Activated CD8-positive, alpha-beta T cell treated with anti-CD3 and anti-CD28 coated beads for 36 hours (primary cell): Measurements from ENCODE around the gene LRP6. TPM values are rescaled to one million over a fixed set of nuclear protein-coding genes. Genes with fewer than 3 reads are reported as not detected.
"Not testable (repeated sequence)": the region's sequence is repeated elsewhere in the genome, so short reads cannot be mapped to it uniquely, and the experiment has no call there.

Source experiments
- ATAC-seq: fragments of 200-7000 bp; cut with Tn5 transposase; one replicate; pipeline ENCODE4 v1.10.0; 2021; ENCODE audit warnings: mild to moderate bottlenecking, moderate library complexity
- CTCF ChIA-PET: fragments of 350-600 bp; sonication (Branson Sonifier 250); formaldehyde crosslinking; loops from one replicate; lab custom pipeline; 2021; ENCODE audit warnings: antibody characterized with exemption; lab: Charles Lee
- POLR2A ChIA-PET: fragments of 350-600 bp; sonication (Branson Sonifier 250); formaldehyde crosslinking; loops from one replicate; lab custom pipeline; 2021; ENCODE audit warnings: antibody characterized with exemption; lab: Charles Lee
- DNase-seq: peaks from one replicate; pipeline ENCODE4 v3.0.0-alpha.2; 2020
- H3K27ac Mint-ChIP-seq: one replicate; pipeline ENCODE4 v1.8.0; 2021; ENCODE audit warnings: mild to moderate bottlenecking, mixed read lengths
- H3K27me3 Mint-ChIP-seq: one replicate; pipeline ENCODE4 v1.8.0; 2021; ENCODE audit warnings: mixed read lengths
- H3K36me3 Mint-ChIP-seq: one replicate; pipeline ENCODE4 v1.8.0; 2021; ENCODE audit warnings: low read depth, mixed read lengths
- H3K4me1 Mint-ChIP-seq: one replicate; pipeline ENCODE4 v1.8.0; 2021; ENCODE audit warnings: low read depth, mixed read lengths
- H3K4me3 Mint-ChIP-seq: one replicate; pipeline ENCODE4 v1.8.0; 2021; ENCODE audit warnings: mild to moderate bottlenecking, moderate library complexity, mixed read lengths
- H3K9me3 Mint-ChIP-seq: one replicate; pipeline ENCODE4 v1.8.0; 2021; ENCODE audit warnings: mixed read lengths
- CTCF ChIP-seq: fragments of 200-600 bp; IDR thresholded peaks from one replicate; pipeline ENCODE4 v1.8.0; 2022; ENCODE audit warnings: antibody characterized with exemption, mild to moderate bottlenecking
- intact Hi-C: fragments of 100-400 bp; cut with micrococcal nuclease; formaldehyde crosslinking; loops from one replicate; pipeline ENCODE4 v1.10.0; 2022
- total RNA-seq, 2 experiments: library from RNA; stranded (reverse); gene quantifications; one replicate each; pipeline ENCODE4 v1.2.3, GENCODE V29; 2021

The LRP6 gene
- total RNA-seq, 2 experiments from 2014 or later: 1.3 to 2.0 TPM

DNA sequence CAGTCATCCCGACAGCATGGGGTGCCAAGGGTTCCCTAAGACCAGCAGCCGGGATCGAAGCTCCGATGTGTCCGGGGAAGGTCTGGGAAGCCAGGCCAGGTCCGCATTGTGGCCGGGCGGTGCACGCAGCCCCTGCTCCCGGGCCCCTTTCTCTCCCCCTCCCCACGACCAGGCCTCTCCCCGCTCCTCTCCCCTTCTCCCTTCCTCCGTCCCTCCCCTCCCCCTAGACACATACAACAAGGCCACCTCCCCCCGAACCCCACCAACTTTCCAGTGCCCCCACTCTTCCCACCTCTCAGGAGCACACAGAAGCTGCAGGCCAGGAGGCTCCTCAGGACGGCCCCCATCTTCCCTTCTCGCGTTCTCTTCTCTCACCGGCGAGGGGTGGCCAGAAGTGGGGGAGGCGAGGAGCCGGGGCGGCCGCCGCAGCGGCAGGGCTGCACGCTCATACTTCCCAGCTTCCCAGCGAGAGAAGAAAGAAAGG is 413 bp downstream of the LRP6 start:
- Mint-ChIP-seq H3K4me3 (peak overlapping the region; percentile 80), H3K27me3 (peaks cover 29% of the 10 kb centered on the region), H3K36me3 (no peaks in the 10 kb centered on the region), H3K9me3 (no peaks in the 10 kb centered on the region), H3K4me1 (peaks cover 15% of the 10 kb centered on the region), H3K27ac (no peak overlapping the region)
- ChIA-PET POLR2A (interaction anchor here (0.6 to 1.6 kb wide), 3 partner anchors 84 to 1542 kb away, joined by 3 to 7 read pairs (median 3); partner anchors contain the start of genes BCL2L14 and MANSC1), CTCF (interaction anchor here (1.9 to 2.2 kb wide), 3 partner anchors 8 to 63 kb away, joined by 4 to 8 read pairs (median 8); no protein-coding TSS in a partner anchor)
- no peak for TF ChIP-seq CTCF
- intact Hi-C loops: no loop called here
- DNase-seq (no peak), ATAC-seq (peak; percentile 29)

- Mint-ChIP-seq H3K9me3 (no peaks in the 10 kb centered on the region), H3K36me3 (no peaks in the 10 kb centered on the region), H3K27ac (no peak overlapping the region), H3K27me3 (peaks cover 29% of the 10 kb centered on the region), H3K4me3 (peak overlapping the region; percentile 80), H3K4me1 (peaks cover 15% of the 10 kb centered on the region)
- intact Hi-C loops: no loop called here
- POLR2A ChIA-PET: interaction anchor here (0.8 to 1.6 kb wide), 3 partner anchors 25 to 194 kb away, joined by 3 to 7 read pairs (median 3); partner anchors contain the start of genes BCL2L14 and MANSC1
- DNase-seq (peak; percentile 8), ATAC-seq (no peak)
- CTCF ChIA-PET: interaction anchor here (1.0 to 2.2 kb wide), 4 partner anchors 8 to 1516 kb away, joined by 3 to 8 read pairs (median 4); no protein-coding TSS in a partner anchor
- TF ChIP-seq CTCF: no peak
Observed at GRCh38 chr12:12265571-12266388, 1.1 kb downstream of the LRP6 start.

DNA sequence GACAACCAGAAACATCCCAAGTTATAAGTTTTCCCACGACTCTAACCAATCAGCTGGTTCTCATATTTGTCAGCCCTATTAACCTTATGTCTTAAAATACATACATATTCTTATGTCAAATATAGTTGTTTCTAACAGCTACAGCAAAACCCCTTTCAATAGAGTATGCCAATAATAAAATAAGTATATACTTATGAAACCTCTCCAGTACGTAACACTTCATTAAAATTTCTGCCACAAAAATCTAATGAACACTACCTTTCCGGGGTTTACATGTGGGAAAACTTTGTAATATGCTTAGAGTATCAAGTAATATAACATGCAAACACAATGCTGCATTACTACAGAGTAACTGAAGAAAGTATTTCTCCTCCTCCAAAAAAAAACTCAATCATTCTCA is 1.8 kb downstream of the LRP6 start:
- ChIA-PET POLR2A (no interaction called here), CTCF (interaction anchor here (1.0 to 1.9 kb wide), 3 partner anchors 62 to 1515 kb away, joined by 3 to 4 read pairs (median 4); no protein-coding TSS in a partner anchor)
- Mint-ChIP-seq H3K9me3 (no peaks in the 10 kb centered on the region), H3K4me3 (peak overlapping the region; percentile 80), H3K27me3 (peaks cover 29% of the 10 kb centered on the region), H3K36me3 (no peaks in the 10 kb centered on the region), H3K4me1 (peaks cover 15% of the 10 kb centered on the region), H3K27ac (no peak overlapping the region)
- intact Hi-C loops: no loop called here
- TF ChIP-seq CTCF: no peak
- no peak for DNase-seq
- ATAC-seq: no peak

DNA sequence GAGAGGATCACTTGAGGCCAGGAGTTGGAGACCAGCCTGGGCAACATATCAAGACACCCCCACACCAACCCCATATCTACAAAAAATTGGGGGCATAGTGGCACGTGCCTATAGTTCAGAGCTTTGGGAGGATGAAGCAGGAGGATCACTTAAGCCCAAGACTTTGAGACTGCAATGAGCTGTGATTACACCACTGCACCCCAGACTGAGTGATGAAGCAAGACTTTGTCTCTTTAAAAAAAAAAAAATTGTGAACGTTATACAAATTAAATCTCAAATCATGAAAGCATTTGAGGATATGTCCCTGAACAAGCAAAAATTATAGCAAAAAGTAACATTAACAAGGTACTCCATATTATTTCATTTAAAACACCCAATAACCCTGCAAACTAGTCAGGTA is 2.9 kb downstream of the LRP6 start:
- ChIA-PET CTCF (no interaction called here), POLR2A (no interaction called here)
- Mint-ChIP-seq H3K9me3 (no peaks in the 10 kb centered on the region), H3K27me3 (peaks cover 29% of the 10 kb centered on the region), H3K4me3 (no peak overlapping the region), H3K36me3 (no peaks in the 10 kb centered on the region), H3K4me1 (peaks cover 15% of the 10 kb centered on the region), H3K27ac (no peak overlapping the region)
- intact Hi-C loops: no loop called here
- no peak for TF ChIP-seq CTCF
- DNase-seq (no peak), ATAC-seq (no peak)

DNA sequence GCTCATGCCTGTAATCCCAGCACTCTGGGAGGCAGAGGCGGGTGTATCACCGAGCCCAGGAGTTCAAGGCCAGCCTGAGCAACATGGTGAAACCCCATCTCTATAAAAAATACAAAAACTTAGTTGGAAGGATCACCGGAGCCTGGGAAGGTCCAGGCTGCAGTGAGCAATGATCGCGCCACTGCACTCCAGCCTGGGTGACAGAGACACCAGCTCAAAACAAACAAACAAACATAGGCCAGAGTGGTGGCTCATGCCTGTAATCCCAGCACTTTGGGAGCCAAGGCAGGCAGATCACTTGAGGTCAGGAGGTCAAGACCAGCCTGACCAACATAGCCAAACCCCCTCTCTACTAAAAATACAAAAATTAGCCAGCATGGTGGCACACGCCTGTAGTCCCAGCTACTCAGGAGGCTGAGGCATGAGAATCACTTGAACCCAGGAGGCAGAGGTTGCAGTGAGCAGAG is 10.5 kb downstream of the LRP6 start:
- H3K27ac Mint-ChIP-seq, H3K9me3 Mint-ChIP-seq, H3K27me3 Mint-ChIP-seq, ATAC-seq, H3K36me3 Mint-ChIP-seq, POLR2A ChIA-PET, DNase-seq, H3K4me3 Mint-ChIP-seq, CTCF ChIA-PET, intact Hi-C loops, H3K4me1 Mint-ChIP-seq: not testable (repeated sequence)
